Kidney (tissue), 14 donors: ENCODE measurements around the gene MAPK7. TPM values are rescaled to one million over a fixed set of nuclear protein-coding genes. Genes with fewer than 3 reads are reported as not detected.

Source experiments
- DNase-seq, 5 donors: peaks; one replicate each; pipeline ENCODE4 v3.0.0-alpha.2; 2013 to 2020
- FAIRE-seq: peaks from 2 replicates; lab custom pipeline; 2012; peaks lifted over from hg19 to GRCh38; lab: Jason Lieb, UNC
- H3K27ac ChIP-seq, 2 donors: one replicate each; pipeline ENCODE4 v1.7.0; 2013; ENCODE audit warnings: low read depth in 2 of 2, low read length in 2 of 2, inconsistent platforms in 1 of 2
- H3K27me3 ChIP-seq: one replicate; pipeline ENCODE4 v1.7.1; 2013; ENCODE audit warnings: low read length, inconsistent platforms; ENCODE audit not compliant: control insufficient read depth, insufficient read depth
- H3K36me3 ChIP-seq, 3 donors: one replicate each; pipeline versions ENCODE4 v1.7.0 to v1.7.1; 2013; ENCODE audit warnings: low read length in 3 of 3, control low read depth in 1 of 3, inconsistent platforms in 1 of 3; ENCODE audit not compliant: insufficient read depth in 3 of 3, control insufficient read depth in 2 of 3
- H3K4me1 ChIP-seq, 3 donors: one replicate each; pipeline versions ENCODE4 v1.7.0 to v1.7.1; 2013; ENCODE audit warnings: low read length in 3 of 3, inconsistent platforms in 1 of 3, low read depth in 1 of 3; ENCODE audit not compliant: control insufficient read depth in 2 of 3, insufficient read depth in 2 of 3
- H3K4me3 ChIP-seq, 3 donors: one replicate each; pipeline versions ENCODE4 v1.7.0 to v1.8.1; 2013; ENCODE audit warnings: low read length in 3 of 3, control low read depth in 1 of 3, inconsistent platforms in 1 of 3
- H3K9ac ChIP-seq, 3 donors: one replicate each; pipeline versions ENCODE4 v1.7.0 to v1.7.1; 2013; ENCODE audit warnings: low read length in 3 of 3, control low read depth in 1 of 3, inconsistent platforms in 1 of 3
- H3K9me3 ChIP-seq, 3 donors: one replicate each; pipeline versions ENCODE4 v1.7.0 to v1.7.1; 2013; ENCODE audit warnings: low read length in 3 of 3, control low read depth in 1 of 3, inconsistent platforms in 1 of 3; ENCODE audit not compliant: control insufficient read depth in 2 of 3, insufficient read depth in 1 of 3
- intact Hi-C: fragments of 100-400 bp; cut with DNase I; formaldehyde crosslinking; loops from one replicate; pipeline ENCODE4 v1.11.1; 2022
- polyA plus RNA-seq: library from polyadenylated mRNA; stranded (reverse); fragments of 350-450 nt; fragmentation: Illumina TruSeq; extraction: RNeasy Lipid Tissue Mini Kit (QIAGEN cat#74804); gene quantifications from one replicate; pipeline ENCODE4 v1.2.3, GENCODE V29; 2014; ENCODE audit warnings: low read depth, low replicate concordance; ENCODE audit not compliant: insufficient read depth
- total RNA-seq: library from RNA; stranded (reverse); fragmentation: NEBNext Ultra II Directional; extraction: Animal tissue kit (Norgen Biotek cat#: 25700); gene quantifications from one replicate; pipeline ENCODE4 v1.2.1, GENCODE V29; 2021
- TF ChIP-seq, protein P1 (sequence below): IDR thresholded peaks from 3 replicates; pipeline ENCODE4 v1.5.1; 2012; ENCODE audit warnings: mild to moderate bottlenecking, moderate library complexity, borderline replicate concordance; ENCODE audit not compliant: insufficient read depth; ENCODE audit errors: extremely low read depth
- donor health status: control.
- donor health status: control.
- donor health status: control.
- donor health status: control.
- donor health status: control.
- donor health status: DM: yes; HTN: yes; CAD: no.
- donor health status: Normal renal cell carcinoma (clear cell type).

The MAPK7 gene
- total and polyA plus RNA-seq, 2 donors from 2014 or later = 7.1 to 36.7 TPM

DNA sequence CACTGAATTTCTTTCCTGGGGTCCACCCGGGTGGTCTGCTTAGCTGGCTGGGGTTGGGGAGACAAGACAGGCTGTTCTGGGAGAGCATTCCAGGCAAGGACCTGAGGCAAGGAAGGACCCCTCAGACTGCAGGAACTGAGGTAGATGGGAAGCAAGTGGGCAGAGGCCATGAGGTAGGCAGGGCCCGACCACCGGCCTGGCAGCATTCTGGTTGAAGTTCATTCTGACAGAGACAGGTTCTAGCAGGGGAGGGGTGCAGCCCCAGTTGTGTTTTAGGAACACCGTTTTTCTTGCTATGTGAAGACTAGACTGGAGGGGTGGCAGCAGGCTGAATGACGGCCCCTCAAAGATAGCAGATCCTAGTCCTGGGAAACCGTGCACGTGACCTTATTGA, 33.2 kb upstream of the MAPK7 start:
- Histone ChIP-seq H3K27me3 (no peaks in the 10 kb centered on the region), H3K9me3 (no peaks in the 10 kb centered on the region), H3K4me3 (no peak overlapping the region), H3K27ac (no peak overlapping the region), H3K36me3 (no peaks in the 10 kb centered on the region), H3K4me1 (peaks cover 0 to 7% (median 4%) of the 10 kb centered on the region in 3 donors), H3K9ac (peak overlapping the region in 1 of 3 donors; percentile 19)
- intact Hi-C loops = no loop called here
- DNase-seq (no peak), FAIRE-seq (no peak)
- TF ChIP-seq, protein P1, sequence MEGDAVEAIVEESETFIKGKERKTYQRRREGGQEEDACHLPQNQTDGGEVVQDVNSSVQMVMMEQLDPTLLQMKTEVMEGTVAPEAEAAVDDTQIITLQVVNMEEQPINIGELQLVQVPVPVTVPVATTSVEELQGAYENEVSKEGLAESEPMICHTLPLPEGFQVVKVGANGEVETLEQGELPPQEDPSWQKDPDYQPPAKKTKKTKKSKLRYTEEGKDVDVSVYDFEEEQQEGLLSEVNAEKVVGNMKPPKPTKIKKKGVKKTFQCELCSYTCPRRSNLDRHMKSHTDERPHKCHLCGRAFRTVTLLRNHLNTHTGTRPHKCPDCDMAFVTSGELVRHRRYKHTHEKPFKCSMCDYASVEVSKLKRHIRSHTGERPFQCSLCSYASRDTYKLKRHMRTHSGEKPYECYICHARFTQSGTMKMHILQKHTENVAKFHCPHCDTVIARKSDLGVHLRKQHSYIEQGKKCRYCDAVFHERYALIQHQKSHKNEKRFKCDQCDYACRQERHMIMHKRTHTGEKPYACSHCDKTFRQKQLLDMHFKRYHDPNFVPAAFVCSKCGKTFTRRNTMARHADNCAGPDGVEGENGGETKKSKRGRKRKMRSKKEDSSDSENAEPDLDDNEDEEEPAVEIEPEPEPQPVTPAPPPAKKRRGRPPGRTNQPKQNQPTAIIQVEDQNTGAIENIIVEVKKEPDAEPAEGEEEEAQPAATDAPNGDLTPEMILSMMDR = no peak

DNA sequence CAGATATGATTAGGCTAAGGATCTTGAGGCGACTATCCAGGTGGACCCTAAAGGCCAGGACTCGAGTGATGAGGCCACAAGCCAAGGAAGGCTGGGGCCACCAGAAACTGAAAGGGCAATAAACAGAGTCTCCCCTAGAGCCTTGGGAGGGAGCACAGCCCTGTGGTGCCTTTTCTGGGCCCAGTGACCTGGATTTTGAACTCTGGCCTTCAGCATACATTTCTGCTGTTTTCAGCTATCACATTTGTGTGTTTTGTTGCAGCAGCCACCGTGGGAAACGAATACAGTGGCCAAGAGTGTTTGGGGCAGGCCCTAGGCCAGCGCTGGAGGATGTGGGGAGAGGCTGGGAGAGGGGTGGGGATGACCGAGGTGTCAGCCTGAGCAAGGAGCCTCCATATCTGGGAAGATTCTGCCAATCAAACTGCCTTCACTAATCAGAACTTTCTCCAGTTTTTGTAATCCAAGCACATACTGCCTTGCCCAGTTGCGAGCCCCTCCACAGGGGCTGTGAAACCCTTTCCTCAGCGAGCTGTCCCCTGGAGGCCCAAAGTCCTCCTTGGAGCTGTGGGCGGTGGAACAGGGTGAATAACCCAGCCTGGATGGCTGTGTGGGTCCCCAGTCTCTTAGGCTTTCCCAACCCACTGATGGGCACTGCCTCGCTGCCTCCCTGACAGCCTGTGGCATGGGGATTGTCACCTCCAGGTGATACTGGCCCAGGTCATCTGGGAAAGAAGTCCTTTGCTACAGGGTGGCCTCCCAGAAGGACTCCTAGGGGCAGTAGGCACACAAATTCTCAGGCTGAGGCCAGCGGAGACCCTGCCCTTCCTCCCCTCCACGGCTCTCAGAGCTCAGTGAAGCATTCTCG, 32.6 kb upstream of the MAPK7 start:
- Histone ChIP-seq H3K9ac (peak overlapping the region in 1 of 3 donors; percentile 19), H3K27ac (peak overlapping the region in 1 of 2 donors; percentile 56), H3K9me3 (no peaks in the 10 kb centered on the region), H3K36me3 (no peaks in the 10 kb centered on the region), H3K27me3 (no peaks in the 10 kb centered on the region), H3K4me1 (peaks cover 0 to 7% (median 4%) of the 10 kb centered on the region in 3 donors), H3K4me3 (no peak overlapping the region)
- FAIRE-seq (no peak), DNase-seq (peak in 1 of 5 donors; percentile 2)
- TF ChIP-seq, protein P1 = no peak
- intact Hi-C loops = no loop called here

DNA sequence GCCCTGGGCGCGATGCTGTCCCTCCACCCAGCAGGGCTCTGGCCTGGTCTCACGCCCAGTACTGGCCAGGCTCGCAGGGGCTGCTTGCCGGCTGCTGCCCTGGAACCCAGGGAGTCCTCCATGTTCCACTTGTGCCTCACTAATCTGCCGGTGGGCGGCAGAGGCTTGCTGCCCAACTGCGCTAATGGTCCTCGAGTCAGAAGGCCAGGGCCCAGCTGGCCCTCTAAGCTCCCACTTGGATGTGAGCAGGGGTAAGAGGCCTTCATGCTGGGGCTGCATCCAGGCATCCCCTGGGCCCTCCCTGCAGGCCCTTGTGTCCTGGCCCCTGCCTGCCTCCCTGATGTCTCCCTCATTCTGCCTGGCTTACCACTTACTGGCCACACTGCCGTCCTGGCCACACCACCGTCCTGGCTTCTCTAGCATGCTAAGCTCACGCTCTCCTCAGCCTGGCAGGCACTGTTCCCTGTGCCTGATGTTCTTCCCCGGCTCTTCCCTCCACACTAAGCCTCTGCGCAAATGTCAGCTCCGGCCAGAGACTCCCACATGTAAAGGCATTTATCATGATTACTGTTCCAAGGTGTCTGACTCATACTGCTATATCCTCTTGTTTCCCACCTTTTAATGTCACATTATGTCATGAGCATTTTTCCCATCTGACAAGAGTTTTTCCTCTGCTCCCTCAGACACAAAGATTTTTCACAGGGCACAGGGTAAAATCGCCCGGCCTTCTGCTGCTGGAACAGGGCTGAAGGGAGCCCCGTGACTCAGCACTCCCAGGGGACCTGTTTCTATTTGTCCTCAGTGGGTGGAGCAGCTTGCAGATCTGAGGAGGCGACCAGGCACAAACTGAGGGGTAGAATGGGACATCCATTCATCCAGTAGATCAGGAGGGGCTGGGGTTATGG, 31.7 kb upstream of the MAPK7 start:
- Histone ChIP-seq H3K27ac (peak overlapping the region in 1 of 2 donors; percentile 56), H3K36me3 (no peaks in the 10 kb centered on the region), H3K4me1 (peaks cover 0 to 7% (median 4%) of the 10 kb centered on the region in 3 donors), H3K9me3 (no peaks in the 10 kb centered on the region), H3K27me3 (no peaks in the 10 kb centered on the region), H3K9ac (no peak overlapping the region), H3K4me3 (no peak overlapping the region)
- intact Hi-C loops = no loop called here
- FAIRE-seq = no peak
- DNase-seq = peak; percentile 38 to 89 (median 66)
- TF ChIP-seq, protein P1 = no peak
